SK-N-SH treated with all-trans-retinoic acid at 6 μM for 48 hours (cell line): ENCODE measurements around the gene ZCCHC7.

Experiments
- ATAC-seq: fragments of 200-7000 bp; cut with Tn5 transposase; 3 replicates; pipeline ENCODE4 v1.9.1; 2020; ENCODE audit warnings: mild to moderate bottlenecking, moderate library complexity
- ARNTL ChIP-seq: fragments of 450-650 bp; formaldehyde crosslinking; IDR thresholded peaks from 2 replicates; pipeline ENCODE4 v1.5.0; 2020; ENCODE audit warnings: low read depth, mild to moderate bottlenecking, moderate library complexity, borderline replicate concordance
- BACH2 ChIP-seq: fragments of 250-450 bp; sonication (Bioruptor Pico); IDR thresholded peaks from 2 replicates; pipeline ENCODE4 v1.9.0; 2021; ENCODE audit warnings: mild to moderate bottlenecking, borderline replicate concordance
- CREB5 ChIP-seq: fragments of 250-450 bp; sonication (Bioruptor Pico); IDR thresholded peaks from 2 replicates; pipeline ENCODE4 v1.5.1; 2020; ENCODE audit warnings: low read depth, mild to moderate bottlenecking, moderate library complexity
- CSDC2 ChIP-seq: fragments of 250-450 bp; sonication (Bioruptor Pico); IDR thresholded peaks from 2 replicates; pipeline ENCODE4 v1.5.0; 2020; ENCODE audit warnings: mild to moderate bottlenecking, moderate library complexity
- ESRRG ChIP-seq: fragments of 250-450 bp; sonication (Bioruptor Pico); IDR thresholded peaks from 2 replicates; pipeline ENCODE4 v1.6.1; 2021; ENCODE audit warnings: mild to moderate bottlenecking
- GLIS3 ChIP-seq: fragments of 250-450 bp; sonication (Bioruptor Pico); IDR thresholded peaks from 2 replicates; pipeline ENCODE4 v1.5.0; 2020; ENCODE audit warnings: mild to moderate bottlenecking, moderate library complexity
- ISL1 ChIP-seq: fragments of 250-450 bp; sonication (Bioruptor Pico); IDR thresholded peaks from 2 replicates; pipeline ENCODE4 v2.1.2; 2022; ENCODE audit warnings: mild to moderate bottlenecking, moderate library complexity
- OSR1 ChIP-seq: fragments of 250-450 bp; sonication (Bioruptor Pico); IDR thresholded peaks from 2 replicates; pipeline ENCODE4 v1.8.0; 2022; ENCODE audit warnings: moderate library complexity, mild to moderate bottlenecking, inconsistent platforms
- POU6F1 ChIP-seq: fragments of 250-450 bp; sonication (Bioruptor Pico); IDR thresholded peaks from 2 replicates; pipeline ENCODE4 v1.8.0; 2021; ENCODE audit warnings: low read depth, mild to moderate bottlenecking, moderate library complexity, borderline replicate concordance
- RARB ChIP-seq: fragments of 250-450 bp; sonication (Bioruptor Pico); IDR thresholded peaks from 2 replicates; pipeline ENCODE4 v1.8.0; 2021; ENCODE audit warnings: mild to moderate bottlenecking, moderate library complexity
- TCF4 ChIP-seq: fragments of 250-450 bp; sonication (Bioruptor Pico); IDR thresholded peaks from 2 replicates; pipeline ENCODE4 v1.8.0; 2021; ENCODE audit warnings: mild to moderate bottlenecking, moderate library complexity, borderline replicate concordance
- TOX ChIP-seq: fragments of 250-450 bp; sonication (Bioruptor Pico); IDR thresholded peaks from 2 replicates; pipeline ENCODE4 v1.8.0; 2021; ENCODE audit warnings: mild to moderate bottlenecking, moderate library complexity, borderline replicate concordance
- TSHZ2 ChIP-seq: fragments of 250-450 bp; sonication (Bioruptor Pico); IDR thresholded peaks from 2 replicates; pipeline ENCODE4 v1.5.0; 2020; ENCODE audit warnings: mild to moderate bottlenecking, moderate library complexity
- ZC3H10 ChIP-seq: fragments of 250-450 bp; sonication (Bioruptor Pico); IDR thresholded peaks from 2 replicates; pipeline ENCODE4 v1.5.1; 2021; ENCODE audit warnings: mild to moderate bottlenecking, moderate library complexity
- ZFP3 ChIP-seq: fragments of 250-450 bp; sonication (Bioruptor Pico); IDR thresholded peaks from 2 replicates; pipeline ENCODE4 v1.5.0; 2020; ENCODE audit warnings: mild to moderate bottlenecking, moderate library complexity
- ZFP30 ChIP-seq: fragments of 450-650 bp; formaldehyde crosslinking; IDR thresholded peaks from 2 replicates; pipeline ENCODE4 v1.5.0; 2022; ENCODE audit warnings: mild to moderate bottlenecking, moderate library complexity
- ZNF565 ChIP-seq: fragments of 450-650 bp; formaldehyde crosslinking; conservative IDR thresholded peaks from 2 replicates; pipeline ENCODE4 v1.5.0; 2020; ENCODE audit warnings: low read depth, mild to moderate bottlenecking, moderate library complexity
- ZNF70 ChIP-seq: fragments of 450-650 bp; formaldehyde crosslinking; IDR thresholded peaks from 2 replicates; pipeline ENCODE4 v1.5.0; 2020; ENCODE audit warnings: mild to moderate bottlenecking, moderate library complexity
- ZNF8 ChIP-seq: fragments of 450-650 bp; formaldehyde crosslinking; IDR thresholded peaks from 2 replicates; pipeline ENCODE4 v1.5.0; 2020; ENCODE audit warnings: mild to moderate bottlenecking, moderate library complexity

The ZCCHC7 gene

GRCh38 chr9:37324261-37324683 is 203.9 kb downstream of the ZCCHC7 start:
- TF ChIP-seq BACH2 (CRISPR knock-in tag) = no peak
- no peak for TF ChIP-seq TSHZ2 (CRISPR knock-in tag)
- no peak for TF ChIP-seq ZFP30 (CRISPR knock-in tag)
- TF ChIP-seq ZNF565 (CRISPR knock-in tag) = no peak
- no peak for TF ChIP-seq TOX (CRISPR knock-in tag)
- TF ChIP-seq POU6F1 (CRISPR knock-in tag) = no peak
- no peak for TF ChIP-seq CREB5 (CRISPR knock-in tag)
- no peak for TF ChIP-seq GLIS3
- no peak for TF ChIP-seq ZNF70
- TF ChIP-seq RARB = no peak
- no peak for TF ChIP-seq ESRRG (CRISPR knock-in tag)
- TF ChIP-seq ZC3H10 (CRISPR knock-in tag) = no peak
- no peak for TF ChIP-seq CSDC2
- TF ChIP-seq TCF4 = no peak
- TF ChIP-seq ZFP3 = no peak
- no peak for ATAC-seq

GRCh38 chr9:37324691-37325490 is 204.5 kb downstream of the ZCCHC7 start:
- no peak for ATAC-seq

More at GRCh38 chr9:37324691-37325490, 204.5 kb downstream of the ZCCHC7 start:
- TF ChIP-seq ZNF70 (no peak), OSR1 (CRISPR knock-in tag) (no peak), ESRRG (CRISPR knock-in tag) (no peak), POU6F1 (CRISPR knock-in tag) (no peak), ISL1 (CRISPR knock-in tag) (no peak), RARB (no peak), ARNTL (CRISPR knock-in tag) (no peak), CREB5 (CRISPR knock-in tag) (no peak), ZNF565 (CRISPR knock-in tag) (no peak), TOX (CRISPR knock-in tag) (no peak), CSDC2 (no peak), ZNF8 (CRISPR knock-in tag) (no peak)
